Measurements from ENCODE around the gene FUNDC2.

The FUNDC2 gene

GRCh38 chrX:155023907-155024833 is 2.5 kb upstream of the FUNDC2 start:
- no peak for DNase-seq

- DNase-seq: no peak
These were observed 271 bp upstream of the FUNDC2 start for GRCh38 chrX:155026420-155026726.

GRCh38 chrX:155027509-155028066 is 944 bp downstream of the FUNDC2 start:
- DNase-seq: no peak

- no peak for DNase-seq
These were observed 1.5 kb downstream of the FUNDC2 start for GRCh38 chrX:155028129-155028528.

- DNase-seq: no peak
These were observed 2.2 kb downstream of the FUNDC2 start for GRCh38 chrX:155028877-155029291.

- no peak for DNase-seq
These were observed 5.0 kb downstream of the FUNDC2 start for GRCh38 chrX:155031657-155032056.

- DNase-seq: no peak
These were observed 9.0 kb downstream of the FUNDC2 start for GRCh38 chrX:155035688-155036087.

GRCh38 chrX:155046129-155046810 is 19.6 kb downstream of the FUNDC2 start:
- DNase-seq: no peak

GRCh38 chrX:155046811-155047528 is 20.3 kb downstream of the FUNDC2 start:
- no peak for DNase-seq

GRCh38 chrX:155048977-155049619 is 22.5 kb downstream of the FUNDC2 start:
- no peak for DNase-seq

- no peak for DNase-seq
These were observed 26.3 kb downstream of the FUNDC2 start for GRCh38 chrX:155052738-155053498.

- no peak for DNase-seq
These were observed 27.0 kb downstream of the FUNDC2 start for GRCh38 chrX:155053656-155054055.

GRCh38 chrX:155054255-155054654 is 27.6 kb downstream of the FUNDC2 start:
- DNase-seq: no peak

GRCh38 chrX:155055494-155055893 is 28.9 kb downstream of the FUNDC2 start:
- no peak for DNase-seq

- no peak for DNase-seq
These were observed 29.8 kb downstream of the FUNDC2 start for GRCh38 chrX:155056471-155056870.

- DNase-seq: peak; percentile 50
These were observed 30.5 kb downstream of the FUNDC2 start for GRCh38 chrX:155056877-155057792.

GRCh38 chrX:155061760-155062159 is 35.1 kb downstream of the FUNDC2 start:
- no peak for DNase-seq

GRCh38 chrX:155065035-155065734 is 38.5 kb downstream of the FUNDC2 start:
- DNase-seq: no peak

GRCh38 chrX:155068165-155068564 is 41.5 kb downstream of the FUNDC2 start:
- no peak for DNase-seq

GRCh38 chrX:155069414-155069813 is 42.8 kb downstream of the FUNDC2 start:
- no peak for DNase-seq

Data from activated CD4-positive, CD25-positive, alpha-beta regulatory T cell treated with anti-CD3 and anti-CD28 coated beads, Interleukin-2, amount 50 U/mL, for 72 hours (primary cell).